HG02610 (cell line): ENCODE results near the gene APOD.

Experiments
- ATAC-seq: cut with Tn5 transposase; IDR thresholded peaks from one replicate; pipeline ENCODE4 v1.9.1; 2021; ENCODE audit warnings: mild to moderate bottlenecking, moderate library complexity; ENCODE audit not compliant: unreplicated experiment

Gene APOD

DNA sequence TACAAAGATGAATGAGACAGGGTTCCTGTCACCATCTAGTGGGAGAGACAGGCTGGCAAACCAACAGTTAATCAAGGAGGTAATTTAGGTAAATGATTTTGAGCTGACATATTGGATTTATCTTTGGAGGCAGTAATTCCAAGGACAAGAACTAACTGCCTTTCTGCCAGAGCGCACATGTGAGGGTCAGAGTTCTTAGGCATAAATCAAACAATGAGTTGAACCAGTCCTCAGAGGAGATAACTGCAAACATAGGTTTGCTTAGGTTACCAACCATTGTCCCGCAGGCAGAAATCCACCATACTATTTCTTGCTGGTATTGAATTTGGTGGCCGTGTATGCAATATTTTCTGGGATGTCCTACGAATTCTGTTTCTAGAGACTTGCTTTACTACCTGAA lies 26.4 kb downstream of the APOD start:
- ATAC-seq: no peak

GRCh38 chr3:195556390-195556789 lies 27.4 kb downstream of the APOD start:
- ATAC-seq: no peak

DNA sequence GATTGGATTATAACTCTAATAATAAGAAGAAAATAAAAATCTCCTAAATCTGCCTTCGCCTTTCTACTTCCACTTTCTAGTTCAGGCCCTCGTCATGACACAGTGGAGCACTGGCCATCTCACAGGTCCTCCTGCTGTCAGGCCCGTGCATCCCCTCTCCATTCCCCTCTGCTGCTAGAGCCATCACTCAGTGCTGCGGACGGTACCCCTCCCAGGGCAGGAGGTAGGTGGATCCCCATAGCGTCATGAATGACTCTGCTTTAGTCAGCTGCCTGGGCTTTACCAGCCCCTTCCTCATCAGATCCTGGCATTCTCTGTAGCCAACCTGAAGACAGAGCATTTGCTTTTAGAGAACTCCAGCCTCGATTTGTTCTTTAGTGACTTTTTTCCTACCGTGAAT lies 28.6 kb downstream of the APOD start:
- ATAC-seq: no peak

- no peak for ATAC-seq
These were observed 29.3 kb downstream of the APOD start for GRCh38 chr3:195554458-195554857.

DNA sequence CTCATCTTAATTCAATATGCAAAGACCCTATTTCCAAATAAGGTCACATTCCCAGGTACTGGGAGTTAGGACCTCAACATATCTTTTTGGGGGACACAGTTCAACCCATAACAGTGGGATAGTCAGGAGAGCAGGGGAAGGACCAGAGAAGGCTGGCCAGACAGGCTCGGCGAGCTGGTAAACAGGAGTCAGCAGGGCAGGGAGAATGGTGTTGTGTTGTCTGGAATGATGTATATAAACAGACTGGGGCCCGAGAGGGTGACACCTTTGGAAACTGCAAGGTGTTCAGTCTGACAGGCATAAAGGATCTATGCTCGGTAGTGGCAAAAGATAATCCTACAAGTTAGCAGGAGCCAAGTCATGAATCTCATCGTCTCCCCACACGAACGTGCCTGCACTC lies 30.5 kb downstream of the APOD start:
- no peak for ATAC-seq

GRCh38 chr3:195551381-195551978 lies 32.3 kb downstream of the APOD start:
- no peak for ATAC-seq

DNA sequence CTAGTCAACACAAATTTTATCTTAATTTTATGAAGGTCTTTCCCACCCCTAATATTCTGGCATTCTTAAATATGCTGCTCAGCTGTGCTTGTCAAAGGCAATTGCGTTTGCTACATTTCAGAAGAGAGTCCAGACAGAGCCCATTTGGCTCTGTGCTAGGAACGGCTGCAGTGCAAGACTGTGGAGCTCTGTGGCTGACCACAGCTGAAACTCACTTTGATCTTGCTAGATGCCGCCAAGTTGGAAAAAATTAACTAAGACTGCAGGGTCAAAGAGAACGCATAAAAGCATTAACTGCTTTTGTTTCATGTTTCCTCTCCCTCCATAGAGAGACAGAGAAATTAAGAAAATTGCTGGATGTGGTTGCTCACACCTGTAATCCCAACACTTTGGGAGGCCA lies 33.0 kb downstream of the APOD start:
- ATAC-seq: no peak

GRCh38 chr3:195549931-195550519 lies 33.7 kb downstream of the APOD start:
- ATAC-seq: peak; percentile 44

DNA sequence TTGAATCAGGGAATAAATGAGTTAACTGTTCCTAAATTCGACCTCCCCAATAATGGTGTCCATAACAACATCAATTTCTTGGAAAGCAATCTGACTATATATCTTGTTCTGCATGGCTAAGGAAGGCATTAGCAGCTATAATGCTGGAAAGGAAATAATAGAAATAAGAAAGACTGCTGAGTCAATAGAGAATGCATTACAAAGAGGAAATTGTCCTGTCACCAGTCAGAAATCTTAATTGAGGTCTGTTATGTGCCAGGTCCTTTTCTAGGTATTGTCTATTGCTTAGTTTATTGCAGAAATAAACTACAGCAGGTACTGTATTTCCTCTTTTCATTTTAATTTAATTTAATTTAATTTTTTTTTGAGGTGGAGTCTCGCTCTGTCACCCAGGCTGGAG lies 34.8 kb downstream of the APOD start:
- no peak for ATAC-seq

DNA sequence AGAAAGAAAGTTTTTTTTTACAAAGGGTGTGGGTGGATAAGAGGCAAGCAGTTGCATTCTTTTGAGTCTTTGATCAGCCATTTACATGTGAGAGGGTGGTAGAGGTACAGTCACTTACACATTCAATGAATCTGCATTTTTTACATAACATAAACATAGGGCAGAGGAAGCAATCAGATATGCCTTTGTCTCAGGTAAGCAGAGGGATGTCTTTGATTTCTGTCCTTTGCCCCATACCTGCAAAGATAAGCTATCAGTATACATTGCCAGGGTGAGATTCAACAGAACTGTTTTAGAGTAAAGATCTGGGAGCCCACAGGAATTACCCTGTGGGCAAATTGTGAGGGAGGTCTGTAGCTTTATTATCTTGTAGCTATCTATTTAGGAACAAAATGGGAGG lies 35.2 kb downstream of the APOD start:
- ATAC-seq: no peak

DNA sequence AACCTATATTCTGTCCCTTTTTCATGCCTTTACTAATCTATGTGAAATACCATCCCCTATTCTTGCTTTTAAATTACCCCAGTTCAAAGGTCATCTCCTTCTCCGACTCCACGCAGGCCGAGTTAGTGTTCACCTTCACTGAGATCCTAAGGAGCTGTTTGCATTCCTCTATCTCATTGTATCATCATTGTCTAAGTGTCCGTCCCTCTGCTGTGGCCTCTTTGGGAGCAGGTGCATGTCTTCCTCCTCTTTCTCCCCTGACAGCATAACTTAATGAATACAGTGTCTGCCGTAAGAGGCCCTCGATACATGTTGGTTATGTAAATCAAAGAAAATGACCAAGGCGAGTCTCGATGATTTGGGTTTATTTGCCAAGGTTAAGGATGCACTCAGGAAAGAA lies 35.7 kb downstream of the APOD start:
- no peak for ATAC-seq

- no peak for ATAC-seq
These were observed 37.6 kb downstream of the APOD start for GRCh38 chr3:195546130-195546560.

GRCh38 chr3:195544634-195545033 lies 39.1 kb downstream of the APOD start:
- ATAC-seq: no peak

DNA sequence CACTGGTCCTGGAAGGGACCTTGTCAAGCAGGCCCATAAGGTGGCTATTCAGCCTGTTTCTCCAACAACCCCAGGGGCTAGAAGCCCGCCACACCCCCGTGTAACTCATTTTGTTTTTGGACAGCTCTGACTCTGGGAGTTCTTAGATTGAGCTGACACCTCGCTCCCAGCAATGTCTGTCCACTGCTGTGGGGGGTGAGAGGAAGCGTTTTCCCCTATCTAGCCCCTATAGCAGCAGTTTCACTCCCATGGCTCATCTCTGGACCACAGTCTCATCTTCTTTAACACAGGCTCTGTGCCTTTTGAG lies 39.6 kb downstream of the APOD start:
- no peak for ATAC-seq

DNA sequence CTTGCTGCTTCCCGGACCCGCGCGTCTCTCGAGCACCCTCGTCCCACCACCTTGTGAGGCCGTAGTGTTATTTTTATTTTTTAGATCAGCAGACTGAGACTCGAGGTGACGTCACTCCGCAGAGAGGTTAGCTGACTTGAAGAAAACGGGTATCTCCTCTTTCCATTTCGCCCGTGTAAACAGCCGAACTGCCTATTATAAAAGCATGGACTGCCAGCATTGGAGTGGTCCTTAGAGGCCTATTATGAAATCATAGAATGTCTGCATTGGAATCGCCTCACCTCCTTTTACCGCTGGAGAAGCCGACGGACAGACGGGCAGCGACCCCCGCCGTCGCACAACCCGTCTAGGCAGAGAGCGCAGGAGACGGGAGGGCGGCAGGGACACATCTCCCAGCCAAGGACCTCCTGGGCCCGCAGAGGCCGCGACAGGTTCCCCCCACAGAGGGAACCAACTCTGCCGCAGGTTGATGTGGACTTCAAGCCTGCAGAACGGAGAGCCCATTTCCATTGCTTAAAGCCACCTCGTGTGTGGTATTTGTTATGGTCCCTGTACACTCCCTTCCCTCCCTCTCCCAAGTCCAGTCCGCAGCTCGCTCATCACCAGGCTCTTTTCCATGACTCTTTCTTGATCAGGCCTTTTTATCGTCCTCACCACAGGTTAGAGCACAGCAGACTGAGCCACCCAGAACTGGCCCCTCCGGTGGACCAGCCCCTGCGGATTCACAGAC lies 40.1 kb downstream of the APOD start:
- ATAC-seq: peak; percentile 19

DNA sequence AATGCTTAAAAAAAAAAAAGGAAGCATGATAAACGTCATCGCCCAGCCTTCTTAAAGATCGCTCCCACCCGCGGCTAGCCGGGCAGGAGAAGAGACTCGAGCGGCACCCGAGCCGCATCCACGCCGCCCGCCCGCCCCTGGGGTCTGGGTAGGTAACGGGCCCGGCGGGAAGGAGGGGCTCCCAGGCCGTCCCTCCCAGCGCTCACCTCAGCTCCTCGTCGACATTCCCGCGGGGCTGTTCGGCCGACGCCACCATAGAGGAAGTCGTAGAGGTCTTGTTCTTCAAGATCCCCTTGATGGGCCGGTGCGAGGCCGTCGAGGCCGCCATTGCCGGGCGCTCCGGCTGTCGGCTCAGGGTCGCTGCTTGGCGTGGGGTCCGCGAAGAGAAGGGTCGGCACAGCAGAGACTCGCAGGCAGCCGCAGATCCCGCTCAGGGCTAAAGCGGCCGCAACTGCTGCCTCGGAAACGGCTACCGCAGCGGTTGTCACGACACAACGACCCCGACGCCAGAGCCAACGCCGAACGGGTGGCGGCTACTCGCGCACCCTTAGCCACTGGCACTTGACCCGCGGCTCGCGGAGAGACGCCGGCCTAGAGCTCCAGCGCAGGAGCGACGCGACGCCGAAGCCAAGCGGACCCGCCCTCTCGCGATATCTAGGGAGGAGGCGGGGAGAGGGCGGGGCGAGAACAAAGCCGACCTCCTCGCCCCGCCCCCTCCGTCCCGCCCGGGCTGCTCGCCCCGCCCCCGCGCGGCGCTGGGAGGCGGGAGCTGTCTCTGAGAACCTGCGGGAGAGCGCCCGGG lies 40.8 kb downstream of the APOD start, which contains the start of gene PPP1R2:
TSS of gene PPP1R2 (minus strand) at position 628 of the 802 bp plus-strand sequence. CDS start at position 328, 300 bp downstream.
- ATAC-seq: peak; percentile 79

DNA sequence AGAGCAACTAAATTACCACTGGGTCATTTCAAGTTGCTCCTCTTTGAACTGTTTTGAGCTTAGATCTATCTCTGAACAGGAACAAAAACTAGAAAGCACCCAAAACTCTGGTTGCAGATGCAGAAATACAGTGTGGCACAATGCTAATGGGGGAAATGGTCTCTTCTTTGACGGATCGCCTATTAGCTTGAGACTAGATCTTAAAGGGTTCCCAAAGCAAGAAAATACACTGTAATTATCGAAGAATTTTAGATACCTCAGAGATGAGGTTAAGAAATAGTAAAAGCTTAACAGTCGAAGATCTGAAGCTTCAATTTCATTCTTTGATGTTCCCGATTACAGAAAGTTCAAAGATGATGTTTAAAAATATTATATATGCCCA lies 41.4 kb downstream of the APOD start:
- ATAC-seq: no peak

DNA sequence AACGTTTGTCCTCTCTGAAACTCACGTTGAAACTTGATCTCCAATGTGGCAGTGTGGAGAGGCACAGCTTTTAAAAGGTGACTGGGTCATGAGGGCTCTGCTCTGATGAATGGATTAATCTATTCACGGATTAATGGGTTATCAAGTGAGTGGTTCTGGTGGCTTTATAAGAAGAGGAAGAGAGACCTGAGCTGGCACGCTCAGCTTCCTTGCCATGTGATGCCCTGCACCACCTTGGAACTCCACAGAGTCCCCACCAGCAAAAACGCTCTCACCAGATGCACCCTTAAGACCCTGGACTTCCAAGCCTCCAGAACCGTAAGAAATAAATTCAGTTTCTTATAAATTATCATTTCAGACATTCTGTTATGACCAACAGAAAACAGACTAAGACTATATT lies 43.2 kb downstream of the APOD start:
- ATAC-seq: no peak

- no peak for ATAC-seq
These were observed 43.7 kb downstream of the APOD start for GRCh38 chr3:195540027-195540426.

- no peak for ATAC-seq
These were observed 44.3 kb downstream of the APOD start for GRCh38 chr3:195539479-195539878.

DNA sequence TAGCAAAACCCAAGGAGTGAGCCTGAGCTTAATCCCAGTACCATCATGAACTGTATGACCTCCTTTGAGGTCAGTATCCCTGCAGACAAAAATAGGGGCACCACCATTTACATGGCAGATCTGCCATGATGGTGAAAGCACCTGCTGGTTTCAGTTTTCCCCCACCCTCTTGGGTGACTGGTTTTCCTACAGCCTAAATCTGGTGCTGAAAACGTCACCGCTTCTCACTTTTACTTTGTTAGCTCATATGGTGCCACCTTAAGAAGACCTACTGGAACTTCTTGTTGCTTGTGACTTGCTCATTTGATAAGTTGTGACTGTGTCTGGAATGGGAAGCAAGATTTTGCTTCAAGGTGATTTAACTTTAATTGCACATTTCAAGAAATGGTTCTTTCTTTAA lies 45.7 kb downstream of the APOD start:
- ATAC-seq: peak; percentile 52

- ATAC-seq: no peak
These were observed 48.4 kb downstream of the APOD start for GRCh38 chr3:195535293-195535692.
